Skeletal muscle cell (primary cell): ENCODE measurements around the gene NFASC.
A peak's percentile ranks its signal among the peaks of the same experiment; 100 is the strongest.

Experiments used
- DNase-seq: peaks from one replicate; pipeline ENCODE4 v3.0.0-alpha.2; 2010; ENCODE audit warnings: low read depth
- H3K4me3 ChIP-seq: 2 replicates; pipeline ENCODE4 v1.5.1; 2011; ENCODE audit warnings: low read depth, mild to moderate bottlenecking, control low read depth, low read length, moderate library complexity

NFASC gene

GRCh38 chr1:205045146-205045545, 174.5 kb downstream of the NFASC start:
- H3K4me3 ChIP-seq, result no peak overlapping the region
- no peak for DNase-seq

GRCh38 chr1:205046870-205047269, 176.2 kb downstream of the NFASC start:
- no peak for DNase-seq
- H3K4me3 ChIP-seq, result no peak overlapping the region

- DNase-seq, result no peak
- H3K4me3 ChIP-seq, result no peak overlapping the region
Measured at GRCh38 chr1:205047764-205048231, 177.1 kb downstream of the NFASC start.

- no peak overlapping the region for H3K4me3 ChIP-seq
- no peak for DNase-seq
Measured at GRCh38 chr1:205048382-205048781, 177.7 kb downstream of the NFASC start.

GRCh38 chr1:205049479-205049878, 178.8 kb downstream of the NFASC start:
- no peak for DNase-seq
- H3K4me3 ChIP-seq, result no peak overlapping the region

- no peak overlapping the region for H3K4me3 ChIP-seq
- DNase-seq, result no peak
Measured at GRCh38 chr1:205052690-205053089, 182.0 kb downstream of the NFASC start.

- H3K4me3 ChIP-seq, result no peak overlapping the region
- no peak for DNase-seq
Measured at GRCh38 chr1:205053296-205053695, 182.6 kb downstream of the NFASC start.

- no peak overlapping the region for H3K4me3 ChIP-seq
- no peak for DNase-seq
Measured at GRCh38 chr1:205054013-205054412, 183.4 kb downstream of the NFASC start.

GRCh38 chr1:205056188-205056611, 185.5 kb downstream of the NFASC start:
- no peak for DNase-seq
- H3K4me3 ChIP-seq, result no peak overlapping the region

- no peak overlapping the region for H3K4me3 ChIP-seq
- no peak for DNase-seq
Measured at GRCh38 chr1:205056956-205057568, 186.4 kb downstream of the NFASC start.

- no peak overlapping the region for H3K4me3 ChIP-seq
- no peak for DNase-seq
Measured at GRCh38 chr1:205057808-205058575, 187.3 kb downstream of the NFASC start.

GRCh38 chr1:205058853-205059252, 188.2 kb downstream of the NFASC start:
- DNase-seq, result no peak
- no peak overlapping the region for H3K4me3 ChIP-seq

- no peak overlapping the region for H3K4me3 ChIP-seq
- DNase-seq, result no peak
Measured at GRCh38 chr1:205059660-205060059, 189.0 kb downstream of the NFASC start.

GRCh38 chr1:205060746-205061145, 190.1 kb downstream of the NFASC start:
- H3K4me3 ChIP-seq, result no peak overlapping the region
- DNase-seq, result no peak

GRCh38 chr1:205061227-205061626, 190.6 kb downstream of the NFASC start:
- H3K4me3 ChIP-seq, result no peak overlapping the region
- no peak for DNase-seq

GRCh38 chr1:205061665-205062069, 191.0 kb downstream of the NFASC start:
- H3K4me3 ChIP-seq, result no peak overlapping the region
- peak; percentile 8 for DNase-seq

GRCh38 chr1:205062319-205062718, 191.7 kb downstream of the NFASC start:
- H3K4me3 ChIP-seq, result no peak overlapping the region
- DNase-seq, result no peak

- no peak for DNase-seq
- H3K4me3 ChIP-seq, result no peak overlapping the region
Measured at GRCh38 chr1:205062895-205063294, 192.2 kb downstream of the NFASC start.

GRCh38 chr1:205064301-205064700, 193.6 kb downstream of the NFASC start:
- DNase-seq, result no peak
- H3K4me3 ChIP-seq, result no peak overlapping the region

- no peak for DNase-seq
- no peak overlapping the region for H3K4me3 ChIP-seq
Measured at GRCh38 chr1:205064741-205065316, 194.2 kb downstream of the NFASC start.

- no peak for DNase-seq
Measured at GRCh38 chr1:205065666-205066065, 195.0 kb downstream of the NFASC start.

More at GRCh38 chr1:205065666-205066065, 195.0 kb downstream of the NFASC start:
- H3K4me3 ChIP-seq, result no peak overlapping the region
